SK-N-SH (cell line): Measurements from ENCODE around the gene MTFP1. TPM values are rescaled to one million over a fixed set of nuclear protein-coding genes. Genes with fewer than 3 reads are reported as not detected.

Experiments
- CTCF ChIA-PET: fragments of 300-600, 350-600 bp; formaldehyde crosslinking; extraction: SDS; loops from one replicate; lab custom pipeline; 2021; lab: Yijun Ruan, JAX
- POLR2A ChIA-PET: fragments of 350-600 bp; sonication (Branson Sonifier 250); formaldehyde crosslinking; extraction: SDS; loops from one replicate; lab custom pipeline; 2020; ENCODE audit warnings: antibody characterized with exemption, inconsistent platforms; lab: Yijun Ruan, JAX
- DNase-seq: peaks from one replicate; pipeline ENCODE4 v3.0.0; 2012
- H2AFZ ChIP-seq: fragments of 200-600 bp; sonication (generic); 2 replicates; pipeline ENCODE4 v1.8.1; 2016; ENCODE audit warnings: antibody characterized with exemption, mild to moderate bottlenecking, low read depth
- H3F3A ChIP-seq: fragments of 200-600 bp; sonication (generic); replicated peaks from 2 replicates; pipeline ENCODE3; 2016; ENCODE audit warnings: antibody characterized with exemption, mild to moderate bottlenecking; ENCODE audit not compliant: insufficient read depth
- H3K27ac ChIP-seq, 2 experiments: fragments of 200-500 bp in 1 of 2; fragments of 200-600 bp in 1 of 2; sonication (Bioruptor generic) in 1 of 2; sonication (generic), shearing (Covaris generic) in 1 of 2; 2 replicates each; pipeline versions ENCODE4 v1.5.1 to v1.6.1; 2014 to 2016; ENCODE audit warnings: low read depth in 2 of 2, inconsistent platforms in 1 of 2, low read length in 1 of 2, mild to moderate bottlenecking in 1 of 2, mixed read lengths in 1 of 2
- H3K27me3 ChIP-seq: fragments of 200-600 bp; sonication (generic), shearing (Covaris generic); 2 replicates; pipeline ENCODE4 v1.6.1; 2016; ENCODE audit warnings: mixed run types; ENCODE audit not compliant: insufficient read depth
- H3K36me3 ChIP-seq, 2 experiments: fragments of 200-500 bp in 1 of 2; fragments of 200-600 bp in 1 of 2; sonication (Bioruptor generic) in 1 of 2; sonication (generic) in 1 of 2; replicated peaks in 1 of 2; 2 replicates each; pipeline versions ENCODE3 to v1.5.1; 2014 to 2016; ENCODE audit warnings: low read length in 1 of 2, mild to moderate bottlenecking in 1 of 2; ENCODE audit not compliant: insufficient read depth in 2 of 2, control insufficient read depth in 1 of 2
- H3K4me1 ChIP-seq, 2 experiments: fragments of 200-500 bp in 1 of 2; fragments of 200-600 bp in 1 of 2; sonication (Bioruptor generic) in 1 of 2; sonication (generic), shearing (Covaris generic) in 1 of 2; 2 replicates each; pipeline versions ENCODE4 v1.5.1 to v1.6.1; 2014 to 2016; ENCODE audit warnings: low read depth in 1 of 2, low read length in 1 of 2, mixed run types in 1 of 2; ENCODE audit not compliant: insufficient read depth in 2 of 2, control insufficient read depth in 1 of 2
- H3K4me2 ChIP-seq: fragments of 200-600 bp; sonication (generic), shearing (Covaris generic); 2 replicates; pipeline ENCODE4 v1.6.1; 2017; ENCODE audit warnings: mixed run types
- H3K4me3 ChIP-seq, 2 experiments: fragments of 200-500 bp in 1 of 2; fragments of 200-600 bp in 1 of 2; sonication (Bioruptor generic) in 1 of 2; sonication (generic), shearing (Covaris generic) in 1 of 2; 2 replicates each; pipeline versions ENCODE4 v1.5.1 to v1.8.1; 2014 to 2016; ENCODE audit warnings: low read depth in 2 of 2, inconsistent platforms in 1 of 2, low read length in 1 of 2, mild to moderate bottlenecking in 1 of 2, mixed read lengths in 1 of 2, moderate library complexity in 1 of 2
- H3K79me2 ChIP-seq: fragments of 200-600 bp; sonication (generic); 2 replicates; pipeline ENCODE4 v1.8.1; 2017; ENCODE audit warnings: mild to moderate bottlenecking; ENCODE audit not compliant: insufficient read depth
- H3K9ac ChIP-seq: fragments of 200-600 bp; sonication (generic); 2 replicates; pipeline ENCODE4 v1.6.1; 2017; ENCODE audit warnings: mixed run types
- H3K9me2 ChIP-seq: fragments of 200-600 bp; sonication (generic); 2 replicates; pipeline ENCODE4 v1.6.1; 2017; ENCODE audit warnings: mixed run types
- H3K9me3 ChIP-seq: fragments of 200-600 bp; sonication (generic); 2 replicates; pipeline ENCODE4 v1.6.1; 2017; ENCODE audit warnings: mixed run types, mild to moderate bottlenecking, moderate library complexity
- H4K20me1 ChIP-seq: fragments of 200-600 bp; sonication (generic); 2 replicates; pipeline ENCODE4 v1.6.1; 2017; ENCODE audit warnings: mild to moderate bottlenecking, mixed run types; ENCODE audit not compliant: insufficient read depth
- CHD2 ChIP-seq: fragments of 150-350 bp; IDR thresholded peaks from 2 replicates; pipeline ENCODE4 v1.6.1; 2018; ENCODE audit warnings: low read length; ENCODE audit not compliant: partially characterized antibody
- CTCF ChIP-seq: fragments of 200-600 bp; sonication (generic); IDR thresholded peaks from 2 replicates; pipeline ENCODE4 v1.6.1; 2017; ENCODE audit warnings: antibody characterized with exemption, mild to moderate bottlenecking, moderate library complexity
- MEF2A ChIP-seq: IDR thresholded peaks from 2 replicates; pipeline ENCODE4 v1.4.0; 2012; ENCODE audit warnings: low read depth, borderline replicate concordance
- NRF1 ChIP-seq: IDR thresholded peaks from 2 replicates; pipeline ENCODE4 v1.6.1; 2012; ENCODE audit warnings: low read depth, mild to moderate bottlenecking, low read length
- POLR2AphosphoS5 ChIP-seq: IDR thresholded peaks from 2 replicates; pipeline ENCODE4 v1.6.1; 2012; ENCODE audit warnings: low read depth, low read length
- RFX5 ChIP-seq: IDR thresholded peaks from 2 replicates; pipeline ENCODE4 v1.6.1; 2012; ENCODE audit warnings: mild to moderate bottlenecking, improper control_type of control experiment, low read length
- SIN3A ChIP-seq: IDR thresholded peaks from 2 replicates; pipeline ENCODE4 v1.6.1; 2012; ENCODE audit warnings: low read depth, mild to moderate bottlenecking, low read length, moderate library complexity, borderline replicate concordance
- TCF12 ChIP-seq: IDR thresholded peaks from 2 replicates; pipeline ENCODE4 v1.4.0; 2012
- USF1 ChIP-seq: IDR thresholded peaks from 2 replicates; pipeline ENCODE4 v1.4.0; 2012; ENCODE audit warnings: low read depth, borderline replicate concordance
- ZBTB33 ChIP-seq: IDR thresholded peaks from 2 replicates; pipeline ENCODE4 v1.4.0; 2012; ENCODE audit warnings: low read depth, borderline replicate concordance
- WGBS: methylation state at CpG from one replicate; pipeline ENCODE4 v1.1.6; 2017; ENCODE audit warnings: low lambda C conversion rate; 5-methylcytosine and 5-hydroxymethylcytosine counted together
- polyA plus RNA-seq, 3 experiments: library from polyadenylated mRNA; depleted of rRNA; stranded (reverse); fragments of >200 nt; gene quantifications; 2 replicates each; pipeline ENCODE4 v1.2.3, GENCODE V29; 2012
- TF ChIP-seq, protein P1 (sequence below): IDR thresholded peaks from 2 replicates; pipeline ENCODE4 v1.6.1; 2012; ENCODE audit warnings: mild to moderate bottlenecking, low read depth, low read length, moderate library complexity

The MTFP1 gene
- polyA plus RNA-seq, 1 of the 3 experiments (the other 2 are of a cell fraction) = 18.9 TPM

DNA sequence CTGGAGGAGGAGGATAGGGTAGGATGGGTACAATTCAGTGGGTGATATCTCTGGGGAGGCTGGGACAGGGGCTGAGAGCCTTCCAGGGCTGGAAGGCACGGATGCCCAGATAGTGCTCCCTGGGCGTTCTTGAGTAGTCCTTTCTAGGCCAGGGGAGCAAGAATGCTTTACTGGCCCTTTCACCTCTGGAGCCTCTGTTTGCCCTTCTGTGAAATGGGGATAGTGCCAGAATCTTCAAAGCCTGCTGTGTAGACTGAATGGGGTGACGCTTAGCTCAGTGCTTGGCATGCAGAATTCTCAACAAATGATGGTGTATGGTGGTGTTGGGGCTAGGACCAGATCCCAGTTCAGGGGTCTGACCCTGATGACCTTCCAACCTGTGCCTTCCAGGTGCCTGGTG lies 7.7 kb downstream of the MTFP1 start:
- TF ChIP-seq RFX5 = no peak
- TF ChIP-seq ZBTB33 = no peak
- TF ChIP-seq USF1 = no peak
- TF ChIP-seq TCF12 = no peak
- TF ChIP-seq CTCF = no peak
- Histone ChIP-seq H3K27me3 (no peaks in the 10 kb centered on the region), H3K4me1 (no peaks in the 10 kb centered on the region; a peak in 2 of 4 replicates), H3K4me2 (no peak overlapping the region), H3K36me3 (no peaks in the 10 kb centered on the region), H3K27ac (no peak overlapping the region), H3K79me2 (no peaks in the 10 kb centered on the region), H4K20me1 (no peaks in the 10 kb centered on the region), H3K9me2 (no peaks in the 10 kb centered on the region), H3K9ac (no peak overlapping the region), H3F3A (no peaks in the 10 kb centered on the region), H3K4me3 (no peak overlapping the region), H2AFZ (no peak overlapping the region), H3K9me3 (no peaks in the 10 kb centered on the region)
- WGBS = 88% methylated on average over 3 of the region's 3 CpGs
- POLR2A ChIA-PET = interaction anchor here (1.6 kb wide), 1 partner anchor 9 kb away, joined by 6 read pairs; no protein-coding TSS in a partner anchor
- CTCF ChIA-PET = interaction anchor here (1.0 to 2.9 kb wide), 5 partner anchors 12 to 145 kb away, joined by 3 to 14 read pairs (median 4); no protein-coding TSS in a partner anchor
- no peak for DNase-seq

DNA sequence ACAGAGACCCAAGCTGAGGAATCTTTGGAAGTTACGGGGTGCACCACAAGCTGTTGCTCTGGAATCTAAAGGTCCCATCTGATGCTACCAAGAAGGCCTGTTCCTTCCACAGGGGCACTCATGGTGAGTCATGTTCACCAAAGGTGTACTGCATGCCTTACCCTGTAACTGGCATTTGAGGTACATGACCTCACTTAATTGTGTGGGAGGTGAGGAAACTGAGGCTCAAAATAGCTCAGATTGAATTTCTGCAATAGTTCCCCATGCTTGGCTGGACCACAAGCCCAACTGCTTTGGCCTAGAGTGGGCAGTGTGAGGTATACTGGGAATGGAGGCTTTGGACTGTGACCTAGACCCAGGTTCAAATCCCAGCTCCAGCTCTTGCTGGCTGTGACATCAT lies 8.2 kb downstream of the MTFP1 start:
- H3F3A ChIP-seq = no peaks in the 10 kb centered on the region
- H3K27ac ChIP-seq = no peak overlapping the region
- no peaks in the 10 kb centered on the region for H3K9me3 ChIP-seq
- H3K79me2 ChIP-seq = no peaks in the 10 kb centered on the region
- H3K9me2 ChIP-seq = no peaks in the 10 kb centered on the region
- no peak for TF ChIP-seq NRF1
- no peak for TF ChIP-seq SIN3A
- no peak for TF ChIP-seq MEF2A
- TF ChIP-seq POLR2AphosphoS5 = no peak
- TF ChIP-seq CHD2 = no peak
- TF ChIP-seq, protein P1, sequence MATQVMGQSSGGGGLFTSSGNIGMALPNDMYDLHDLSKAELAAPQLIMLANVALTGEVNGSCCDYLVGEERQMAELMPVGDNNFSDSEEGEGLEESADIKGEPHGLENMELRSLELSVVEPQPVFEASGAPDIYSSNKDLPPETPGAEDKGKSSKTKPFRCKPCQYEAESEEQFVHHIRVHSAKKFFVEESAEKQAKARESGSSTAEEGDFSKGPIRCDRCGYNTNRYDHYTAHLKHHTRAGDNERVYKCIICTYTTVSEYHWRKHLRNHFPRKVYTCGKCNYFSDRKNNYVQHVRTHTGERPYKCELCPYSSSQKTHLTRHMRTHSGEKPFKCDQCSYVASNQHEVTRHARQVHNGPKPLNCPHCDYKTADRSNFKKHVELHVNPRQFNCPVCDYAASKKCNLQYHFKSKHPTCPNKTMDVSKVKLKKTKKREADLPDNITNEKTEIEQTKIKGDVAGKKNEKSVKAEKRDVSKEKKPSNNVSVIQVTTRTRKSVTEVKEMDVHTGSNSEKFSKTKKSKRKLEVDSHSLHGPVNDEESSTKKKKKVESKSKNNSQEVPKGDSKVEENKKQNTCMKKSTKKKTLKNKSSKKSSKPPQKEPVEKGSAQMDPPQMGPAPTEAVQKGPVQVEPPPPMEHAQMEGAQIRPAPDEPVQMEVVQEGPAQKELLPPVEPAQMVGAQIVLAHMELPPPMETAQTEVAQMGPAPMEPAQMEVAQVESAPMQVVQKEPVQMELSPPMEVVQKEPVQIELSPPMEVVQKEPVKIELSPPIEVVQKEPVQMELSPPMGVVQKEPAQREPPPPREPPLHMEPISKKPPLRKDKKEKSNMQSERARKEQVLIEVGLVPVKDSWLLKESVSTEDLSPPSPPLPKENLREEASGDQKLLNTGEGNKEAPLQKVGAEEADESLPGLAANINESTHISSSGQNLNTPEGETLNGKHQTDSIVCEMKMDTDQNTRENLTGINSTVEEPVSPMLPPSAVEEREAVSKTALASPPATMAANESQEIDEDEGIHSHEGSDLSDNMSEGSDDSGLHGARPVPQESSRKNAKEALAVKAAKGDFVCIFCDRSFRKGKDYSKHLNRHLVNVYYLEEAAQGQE = no peak
- CTCF ChIA-PET = interaction anchor here (1.0 to 2.9 kb wide), 5 partner anchors 11 to 146 kb away, joined by 3 to 14 read pairs (median 4); no protein-coding TSS in a partner anchor
- H3K4me2 ChIP-seq = no peak overlapping the region
- H4K20me1 ChIP-seq = no peaks in the 10 kb centered on the region
- DNase-seq = no peak
- no peaks in the 10 kb centered on the region for H3K36me3 ChIP-seq
- no peak overlapping the region for H3K9ac ChIP-seq
- H3K4me1 ChIP-seq = no peaks in the 10 kb centered on the region; a peak in 2 of 4 replicates
- POLR2A ChIA-PET = interaction anchor here (1.6 kb wide), 1 partner anchor 10 kb away, joined by 6 read pairs; no protein-coding TSS in a partner anchor
- no peak overlapping the region for H3K4me3 ChIP-seq
- no peaks in the 10 kb centered on the region for H3K27me3 ChIP-seq
- WGBS = 80% methylated on average over 1 of the region's 1 CpG
- H2AFZ ChIP-seq = no peak overlapping the region
